Measurements from ENCODE around the gene PARD6G.
"Not testable (repeated sequence)": the region's sequence is repeated elsewhere in the genome, so short reads cannot be mapped to it uniquely, and the experiment has no call there.

The PARD6G gene

DNA sequence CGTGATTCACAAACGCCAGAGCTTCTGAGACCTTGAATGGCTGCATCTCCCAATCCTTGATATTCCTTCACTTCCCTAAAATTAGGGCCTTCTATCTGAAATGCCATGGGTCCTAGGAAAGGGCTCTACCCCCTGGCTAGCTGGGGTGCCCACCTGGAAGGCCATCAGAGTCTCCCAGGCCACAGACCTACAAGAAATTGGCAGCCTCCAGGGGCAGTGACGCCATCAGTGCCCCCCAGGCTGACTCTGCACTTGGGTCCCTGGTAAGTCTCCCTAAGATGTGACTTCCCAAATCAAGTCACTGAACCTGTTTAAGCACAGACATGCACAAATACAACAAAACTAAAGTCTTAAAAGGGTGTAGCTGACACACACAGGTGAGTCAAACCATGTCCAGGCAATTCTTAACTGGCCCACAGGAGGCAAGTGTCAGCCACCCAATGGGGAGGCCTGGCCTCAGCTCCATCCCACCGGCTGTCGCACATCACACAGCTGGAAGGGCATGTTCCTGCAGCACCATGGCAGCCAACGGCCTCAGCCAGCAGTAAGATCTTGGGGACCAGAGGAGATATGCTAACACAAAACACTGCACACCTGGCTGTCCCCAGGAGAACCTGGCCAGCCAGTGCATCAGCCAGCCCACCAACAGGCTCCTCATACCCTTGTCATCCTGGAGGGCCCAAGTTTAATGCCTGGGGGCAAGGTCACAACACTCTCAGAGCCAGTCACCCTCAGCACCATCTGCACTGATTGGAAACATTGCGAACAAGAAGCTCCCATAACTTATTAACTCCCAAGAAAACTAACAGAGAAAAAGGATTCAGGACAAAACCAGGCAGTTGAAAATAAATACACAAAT lies 5.2 kb downstream of the PARD6G start:
- DNase-seq = no peak

DNA sequence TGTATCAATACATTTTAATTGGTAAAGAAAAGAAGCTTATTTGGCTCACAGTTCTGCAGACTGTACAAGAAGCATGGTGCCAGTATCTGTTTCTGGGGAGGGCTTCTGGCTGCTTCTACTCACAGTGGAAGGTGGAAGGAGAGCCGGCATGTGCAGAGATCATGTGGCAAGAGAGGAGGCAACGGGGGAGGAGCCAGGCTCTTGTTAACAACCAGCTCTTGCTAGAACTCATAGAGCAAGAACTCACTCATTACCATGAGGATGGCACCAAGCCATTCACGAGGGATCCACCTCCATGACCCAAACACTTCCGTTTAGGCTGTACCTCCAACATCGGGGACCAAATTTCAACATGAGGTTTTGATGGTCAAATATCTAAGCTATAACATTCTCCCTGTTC lies 7.5 kb downstream of the PARD6G start:
- DNase-seq = no peak

DNA sequence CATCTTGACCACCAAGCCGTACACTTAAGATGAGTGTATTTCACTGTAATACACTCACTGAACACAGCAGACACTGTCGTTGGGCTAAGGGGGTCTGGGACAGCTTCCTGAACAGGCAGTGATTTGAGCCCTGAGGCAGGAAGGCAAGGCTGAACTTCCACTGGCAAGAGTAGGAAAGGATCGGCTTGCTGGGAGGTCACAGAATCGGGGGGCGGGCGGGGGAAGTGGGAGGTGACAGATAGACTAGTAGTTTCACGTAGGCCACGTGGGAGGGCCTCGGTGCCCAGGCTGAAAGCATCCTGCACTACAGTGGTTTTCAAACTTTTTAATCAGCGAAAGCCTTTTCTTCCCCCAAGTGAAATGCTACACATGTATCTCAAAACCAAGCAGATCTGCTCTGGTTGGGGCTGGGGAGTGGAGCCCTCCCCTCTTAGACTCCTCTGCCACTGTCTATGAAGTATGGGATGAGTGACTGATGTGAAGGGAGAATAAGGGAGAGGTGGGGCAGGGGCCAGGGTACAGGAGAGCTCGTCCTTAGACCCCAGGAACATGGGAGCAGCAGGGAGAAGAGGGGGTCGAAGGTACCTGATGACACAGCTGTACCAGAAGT lies 8.6 kb downstream of the PARD6G start:
- no peak for DNase-seq

DNA sequence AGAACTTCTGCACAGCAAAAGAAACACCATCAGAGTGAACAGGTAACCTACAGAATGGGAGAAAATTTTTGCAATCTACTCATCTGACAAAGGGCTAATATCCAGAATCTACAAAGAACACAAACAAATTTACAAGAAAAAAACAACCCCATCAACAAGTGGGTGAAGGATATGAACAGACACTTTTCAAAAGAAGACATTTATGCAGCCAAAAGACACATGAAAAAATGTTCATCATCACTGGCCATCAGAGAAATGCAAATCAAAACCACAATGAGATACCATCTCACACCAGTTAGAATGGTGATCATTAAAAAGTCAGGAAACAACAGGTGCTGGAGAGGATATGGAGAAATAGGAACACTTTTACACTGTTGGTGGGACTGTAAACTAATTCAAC lies 9.8 kb downstream of the PARD6G start:
- not testable (repeated sequence) for DNase-seq

DNA sequence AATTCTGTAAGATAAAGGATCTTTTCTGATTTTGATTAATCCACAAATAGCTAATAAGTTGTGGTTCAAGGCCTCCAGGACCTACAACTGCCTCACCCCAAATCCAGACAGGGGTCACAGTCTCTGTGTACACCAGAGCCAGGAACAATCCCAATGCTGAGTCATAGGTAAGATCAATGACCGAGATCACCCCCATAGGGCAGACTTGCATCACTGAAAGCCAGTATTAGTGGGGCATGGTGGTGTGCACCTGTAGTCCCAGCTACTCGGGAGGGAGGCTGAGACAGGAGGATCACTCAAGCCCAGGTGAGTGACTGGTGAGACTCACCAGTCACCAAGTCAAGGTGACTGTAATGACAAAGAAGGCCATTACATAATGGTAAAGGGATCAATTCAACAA lies 12.9 kb downstream of the PARD6G start:
- DNase-seq = no peak

DNA sequence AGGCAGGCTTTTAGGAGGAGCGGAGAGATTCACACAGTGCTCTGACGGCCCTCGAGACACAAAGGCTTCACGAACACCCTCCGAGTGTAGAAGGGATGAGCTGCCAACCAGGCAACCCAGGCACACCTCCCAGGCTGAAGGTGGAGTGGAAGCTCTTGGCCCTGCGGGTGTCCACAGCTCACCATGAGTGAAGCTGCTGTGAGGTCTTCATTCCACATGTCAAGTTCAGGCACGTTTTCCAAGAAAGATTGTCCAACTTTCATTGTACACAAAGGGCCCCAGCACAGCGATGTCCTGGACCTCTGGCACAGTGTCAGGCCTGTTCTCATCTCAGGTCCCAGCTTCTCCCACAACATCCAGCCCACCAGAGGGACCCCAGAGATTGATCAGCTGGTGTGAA lies 13.4 kb downstream of the PARD6G start:
- DNase-seq = no peak

DNA sequence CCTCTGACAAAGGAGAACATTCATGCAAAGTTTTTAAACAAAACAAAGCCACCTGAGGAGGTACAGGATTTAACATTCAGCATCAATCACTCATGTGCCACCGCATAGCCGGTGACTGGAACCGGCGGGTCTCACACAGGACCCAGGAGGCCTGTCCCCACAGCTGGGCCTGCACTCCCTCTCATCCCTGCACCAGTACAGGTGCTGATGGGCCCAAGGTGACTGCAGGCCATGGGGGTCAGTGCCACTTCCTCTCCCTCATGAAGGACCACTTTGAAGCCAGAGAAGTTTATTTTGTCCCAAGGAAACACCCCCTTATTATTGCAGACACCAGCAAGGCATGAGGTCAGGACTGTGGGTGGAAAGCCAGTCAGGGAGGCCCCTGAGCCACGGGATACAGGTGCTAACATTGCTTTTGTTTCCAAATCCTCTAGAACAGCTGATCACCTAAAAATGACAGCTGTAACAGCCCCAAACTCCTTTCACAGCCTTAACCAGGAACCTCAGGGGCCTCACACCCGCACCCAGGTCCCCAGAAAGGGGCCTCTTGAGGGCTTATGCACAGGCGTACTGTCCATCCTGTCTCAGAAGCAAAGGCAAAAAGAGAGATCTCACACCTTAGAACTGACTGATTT lies 14.0 kb downstream of the PARD6G start:
- no peak for DNase-seq

DNA sequence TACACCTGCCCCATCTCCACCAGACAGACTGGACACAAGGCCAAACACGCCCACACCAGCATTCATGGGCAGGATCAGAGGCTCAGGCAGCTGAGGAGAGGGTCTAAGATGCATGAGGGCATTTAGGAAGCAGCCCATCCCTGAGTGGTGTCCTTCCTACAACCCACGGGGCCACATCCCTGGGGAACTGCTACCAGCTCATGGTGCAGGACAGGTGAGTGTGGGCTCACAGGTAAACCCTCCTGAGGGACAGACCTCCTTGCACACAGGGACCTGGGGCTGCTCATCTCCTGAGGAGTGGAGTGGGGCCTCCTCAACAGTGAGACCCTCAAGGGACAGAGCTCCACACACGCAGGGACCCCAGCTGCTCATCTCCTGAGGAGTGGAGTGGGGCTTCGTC lies 14.6 kb downstream of the PARD6G start:
- no peak for DNase-seq

DNA sequence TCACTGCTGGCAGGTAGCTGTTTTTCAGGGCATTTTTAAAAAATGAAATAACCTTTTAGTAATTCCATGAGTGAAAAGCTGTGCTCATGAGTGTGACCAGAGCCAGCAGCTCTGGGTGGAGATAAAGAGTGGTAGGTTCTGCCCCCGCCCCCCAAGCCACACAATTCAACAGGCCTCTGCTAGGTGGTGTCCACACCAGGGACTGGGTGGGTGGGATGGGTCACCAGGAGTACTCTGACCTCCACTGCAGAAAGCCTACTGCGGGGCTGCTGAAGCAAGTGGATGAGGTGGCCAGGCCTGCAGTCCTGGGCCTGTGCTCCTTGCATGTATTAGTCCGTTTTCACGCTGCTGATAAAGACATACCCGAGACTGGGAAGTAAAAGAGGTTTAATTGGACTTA lies 15.3 kb downstream of the PARD6G start:
- no peak for DNase-seq

DNA sequence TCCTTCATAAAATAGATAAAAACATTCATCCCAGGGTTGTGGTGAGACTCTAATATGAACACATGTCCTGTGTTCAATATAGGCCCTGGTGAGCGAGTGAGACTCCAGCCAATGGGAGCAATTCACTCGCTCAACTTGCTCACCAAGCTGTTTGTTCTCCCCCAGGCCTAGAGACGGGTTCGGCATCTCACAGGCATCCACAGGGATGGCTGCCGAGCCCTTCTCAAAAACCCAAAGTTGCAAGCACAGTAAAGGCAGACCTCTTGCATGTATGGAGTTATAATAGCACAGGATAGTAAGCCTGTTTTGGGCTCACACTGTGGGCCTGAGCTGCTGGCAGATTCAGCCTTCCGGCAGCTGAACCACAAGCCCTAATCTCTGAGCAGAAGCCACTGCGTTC lies 15.7 kb downstream of the PARD6G start:
- no peak for DNase-seq

DNA sequence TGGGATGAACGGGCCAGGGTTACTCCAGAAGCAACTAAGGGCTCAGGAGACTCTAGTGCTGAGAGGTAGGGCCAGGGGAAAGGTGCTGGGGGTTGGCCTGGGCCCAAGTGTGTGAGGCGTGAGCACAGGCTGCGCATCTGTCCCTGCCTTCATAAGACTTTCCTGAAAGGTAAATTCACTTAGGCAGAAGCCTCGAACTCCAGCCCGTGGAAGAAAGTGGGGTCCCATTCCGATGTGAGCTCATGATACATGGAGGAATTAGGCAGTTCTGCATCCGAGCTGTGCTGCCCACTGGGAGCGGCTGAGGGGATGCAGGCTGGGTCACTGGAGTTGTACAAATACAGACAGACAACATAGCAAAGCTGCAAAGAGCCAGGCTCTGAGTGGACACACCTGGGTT lies 16.2 kb downstream of the PARD6G start:
- no peak for DNase-seq

DNA sequence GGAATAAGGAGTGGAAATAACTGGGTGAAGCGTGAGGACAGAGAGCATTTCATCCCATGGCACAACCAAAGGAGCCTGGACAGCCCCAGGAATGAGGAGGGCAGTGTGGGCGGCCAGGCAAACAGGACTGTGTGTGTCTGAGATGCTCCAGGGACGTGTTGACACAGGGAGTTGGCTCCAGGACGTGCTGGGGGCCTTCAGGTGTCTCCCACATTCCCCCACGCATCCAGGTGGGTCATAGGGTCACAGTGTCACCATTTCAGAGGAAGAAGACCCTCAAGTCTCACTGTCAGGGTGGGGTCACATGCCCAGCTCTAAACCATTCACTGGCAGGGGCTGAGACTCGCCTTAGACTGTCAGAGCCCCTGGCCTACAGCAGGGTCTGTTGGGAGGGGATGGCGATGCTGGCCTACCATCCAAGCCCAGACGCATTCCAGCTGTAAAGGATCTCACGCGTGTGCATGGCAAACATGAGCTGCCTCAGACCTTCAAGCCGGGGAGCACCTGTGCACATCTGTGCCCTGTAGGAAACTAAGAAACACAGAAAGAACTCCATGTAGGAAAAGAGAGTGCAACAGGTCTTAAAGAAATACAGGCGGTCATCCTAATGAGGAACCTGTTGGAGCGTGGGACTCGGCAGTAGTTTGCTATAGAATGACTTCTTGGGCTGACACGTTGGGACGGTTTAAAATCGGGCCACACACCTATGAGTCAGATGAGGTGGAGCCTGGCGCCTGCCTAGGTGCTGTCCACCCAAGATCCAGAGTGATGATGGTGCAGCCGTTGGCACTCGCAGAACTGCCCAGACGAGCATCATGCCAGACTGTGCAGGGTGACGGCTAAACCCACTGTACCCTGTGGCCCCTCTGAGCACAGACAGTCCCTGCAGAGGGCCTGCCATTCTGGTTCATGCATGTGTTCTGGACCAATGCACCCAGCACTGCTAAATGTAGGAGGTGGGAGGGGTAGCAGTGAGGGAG lies 17.3 kb downstream of the PARD6G start:
- no peak for DNase-seq

DNA sequence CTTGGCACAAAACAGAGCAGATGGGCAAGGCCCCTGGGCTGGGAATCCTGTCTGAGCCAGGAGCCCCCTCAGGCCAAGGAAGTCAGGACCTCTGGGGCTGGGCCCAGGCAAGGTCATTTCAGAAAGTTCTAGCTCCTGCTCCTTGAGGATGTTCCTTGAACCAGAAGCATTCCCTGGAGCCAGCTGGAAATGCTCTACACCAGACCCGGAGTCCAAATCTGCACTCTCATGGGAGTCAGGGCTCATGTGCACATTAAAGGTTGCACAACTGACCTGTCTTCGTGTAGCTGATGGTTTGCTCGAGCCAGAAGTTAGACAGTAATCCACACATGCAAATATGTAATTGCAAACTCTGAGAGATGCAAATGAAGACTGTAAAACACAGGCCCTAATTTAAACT lies 18.0 kb downstream of the PARD6G start:
- no peak for DNase-seq

DNA sequence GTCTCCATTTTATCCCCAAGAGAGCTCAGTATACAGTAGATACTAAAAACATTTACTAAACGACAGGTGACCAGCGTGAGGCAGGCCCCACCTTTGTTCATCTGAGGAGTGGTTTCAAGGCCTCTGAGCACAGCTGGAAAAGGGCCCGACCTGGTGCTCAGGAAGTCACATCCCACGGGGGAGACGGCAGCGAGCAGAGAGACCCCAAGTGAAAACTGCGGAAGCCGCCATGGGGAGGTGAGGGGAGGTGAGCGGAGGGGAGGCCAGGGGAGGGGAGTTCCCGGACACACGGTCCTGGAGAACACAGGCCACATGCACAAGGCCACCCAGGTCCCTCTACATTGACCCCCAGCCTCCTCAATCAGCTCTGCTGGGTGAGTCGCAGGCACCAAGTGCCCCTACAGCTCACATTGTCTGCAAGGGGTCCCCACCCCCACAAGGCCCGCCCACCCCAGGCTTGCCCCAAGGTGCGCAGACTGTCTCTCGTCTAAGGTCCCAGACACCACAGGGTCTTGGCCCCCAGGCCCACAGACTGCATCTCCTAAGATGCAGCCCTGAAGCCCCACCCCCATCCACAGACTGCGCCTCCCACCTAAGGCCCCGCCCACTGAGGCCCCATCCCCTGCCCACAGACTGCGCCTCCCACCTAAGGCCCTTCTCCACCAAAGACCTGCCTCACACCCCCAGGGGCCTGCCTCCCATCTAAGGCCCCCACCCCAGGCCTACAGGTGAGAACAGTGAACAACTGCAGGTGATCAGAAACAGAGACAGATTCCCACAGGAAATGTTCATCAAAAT lies 19.1 kb downstream of the PARD6G start:
- no peak for DNase-seq

DNA sequence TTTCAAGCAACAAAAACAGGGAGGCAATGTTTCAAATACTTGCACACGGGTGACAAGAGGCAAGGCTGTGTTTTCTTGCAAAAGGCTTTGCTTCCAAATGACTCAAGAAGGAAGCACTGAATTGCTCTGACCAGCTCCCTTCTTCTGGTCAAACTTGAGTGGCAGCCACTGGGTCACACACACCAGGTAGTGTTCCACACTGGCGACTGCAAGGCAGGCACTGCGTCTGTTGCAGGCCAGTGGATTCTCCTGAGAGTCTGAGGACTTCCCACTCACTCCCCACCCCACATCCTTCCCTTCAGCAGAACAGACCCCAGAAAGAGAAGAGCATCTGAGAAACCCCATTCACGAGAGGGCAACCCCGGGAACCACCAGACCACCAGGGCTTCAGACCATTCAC lies 19.8 kb downstream of the PARD6G start:
- DNase-seq = no peak

DNA sequence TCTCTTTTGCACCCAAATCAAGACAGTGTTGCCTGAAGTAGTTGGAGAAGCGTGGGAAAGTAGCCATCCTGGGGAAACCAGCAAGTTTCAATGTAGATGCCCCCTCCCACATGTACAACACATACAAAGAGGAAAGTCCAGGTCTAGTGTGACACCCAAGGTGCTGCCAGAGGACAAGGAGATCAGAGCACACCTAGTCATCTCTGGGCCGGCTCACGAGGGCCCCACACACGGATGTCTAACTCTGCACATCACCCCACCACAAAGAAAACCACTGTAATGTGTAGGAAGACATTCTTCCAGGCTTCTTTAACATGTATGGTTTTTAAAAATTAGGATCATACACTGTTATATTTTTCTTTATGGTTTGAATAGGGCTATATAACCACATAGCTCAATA lies 21.6 kb downstream of the PARD6G start:
- no peak for DNase-seq

DNA sequence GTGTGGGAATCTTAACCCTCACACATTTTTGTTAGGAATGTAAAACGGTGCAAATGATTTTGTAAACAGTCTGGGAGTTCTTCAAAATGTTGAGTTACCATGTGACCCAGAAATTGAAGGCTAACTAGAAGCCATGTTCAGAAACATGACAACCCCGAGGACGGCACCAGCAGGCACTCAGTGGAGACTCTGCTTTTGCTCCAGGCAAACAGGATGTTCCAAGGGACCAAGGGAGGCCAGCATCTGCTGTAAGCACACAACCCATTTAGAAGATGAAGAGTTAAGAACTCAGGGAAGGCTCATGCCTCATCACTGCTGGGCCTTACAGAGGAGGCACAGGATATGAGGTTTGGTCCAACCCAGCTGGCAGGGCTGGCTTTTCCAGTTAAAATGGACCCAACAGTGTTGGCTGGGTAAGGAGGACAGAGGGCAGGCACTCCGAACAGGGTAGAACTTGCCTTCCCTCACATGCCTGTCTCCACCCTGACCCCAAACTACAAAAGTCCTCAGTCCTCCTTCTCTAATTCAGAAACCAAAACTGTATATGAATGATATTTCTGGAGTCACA lies 23.6 kb downstream of the PARD6G start:
- DNase-seq = no peak

DNA sequence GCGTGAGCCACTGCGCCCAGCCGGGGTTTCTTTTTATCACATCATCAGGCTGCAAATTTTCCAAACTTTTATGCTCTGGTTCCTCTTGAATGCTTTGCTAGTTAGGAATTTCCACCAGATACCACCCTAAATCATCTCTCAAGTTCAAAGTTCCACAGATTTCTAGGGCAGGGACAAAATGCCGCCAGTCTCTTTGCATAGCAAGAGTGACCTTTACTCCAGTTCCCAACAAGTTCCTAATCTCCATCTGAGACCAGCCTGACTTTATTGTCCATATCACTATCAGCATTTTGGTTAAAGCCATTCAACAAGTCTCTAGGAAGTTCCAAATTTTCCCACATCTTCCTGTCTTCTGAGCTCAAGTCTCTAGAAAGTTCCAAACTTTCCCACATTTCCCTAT lies 27.8 kb downstream of the PARD6G start:
- DNase-seq = not testable (repeated sequence)

DNA sequence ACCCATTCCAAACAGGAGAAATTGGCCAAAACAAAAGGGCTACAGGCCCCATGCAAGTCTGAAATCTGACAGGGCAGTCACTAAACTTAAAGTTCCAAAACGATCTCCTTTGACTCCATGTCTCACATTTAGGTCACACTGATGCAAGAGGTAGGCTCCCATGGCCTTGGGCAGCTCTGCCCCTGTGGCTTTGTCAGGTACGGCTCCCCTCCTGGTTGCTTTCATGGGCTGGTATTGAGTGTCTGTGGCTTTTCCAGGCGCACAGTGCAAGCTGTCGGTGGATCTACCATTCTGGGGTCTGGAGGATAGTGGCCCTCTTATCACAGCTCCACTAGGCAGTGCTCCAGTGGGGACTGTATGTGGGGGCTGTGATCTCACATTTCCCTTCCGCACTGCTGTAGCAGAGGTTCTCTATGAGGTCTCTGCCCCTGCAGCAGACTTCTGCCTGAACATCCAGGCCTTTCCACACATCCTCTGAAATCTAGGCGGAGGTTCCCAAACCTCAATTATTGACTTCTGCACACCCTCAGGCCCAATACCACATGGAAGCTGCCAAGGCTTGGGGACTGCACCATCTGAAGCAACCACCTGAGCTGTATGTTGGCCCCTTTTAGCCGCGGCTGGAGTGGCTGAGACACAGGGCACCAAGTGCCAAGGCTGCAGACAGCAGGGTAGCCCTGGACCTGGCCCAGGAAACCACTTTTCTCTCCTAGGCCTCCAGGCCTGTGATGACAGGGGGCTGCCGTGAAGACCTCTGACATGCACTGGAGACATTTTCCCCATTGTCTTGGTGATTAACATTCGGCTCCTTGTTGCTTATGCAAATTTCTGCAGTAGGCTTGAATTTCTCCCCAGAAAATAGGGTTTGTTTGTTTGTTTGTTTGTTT lies 28.7 kb downstream of the PARD6G start:
- DNase-seq = no peak

DNA sequence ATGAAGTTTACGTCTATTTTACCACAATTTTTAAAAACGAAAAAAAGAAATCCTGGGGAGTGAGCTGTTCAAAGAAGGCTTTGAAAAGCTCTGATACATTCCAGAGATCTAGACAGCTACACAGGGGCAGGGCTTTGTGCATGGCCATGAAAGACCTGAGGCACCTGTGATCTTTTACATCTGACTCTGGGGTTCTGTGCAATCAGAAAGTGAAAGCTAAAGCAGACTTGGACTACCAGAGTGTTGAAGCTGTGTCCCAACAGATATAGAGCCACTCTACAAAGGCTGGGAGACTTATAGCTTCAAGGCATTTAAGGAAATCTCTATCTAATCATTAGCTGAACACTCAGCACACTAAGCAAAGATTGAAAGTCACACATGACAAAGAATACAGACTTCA lies 34.1 kb downstream of the PARD6G start:
- no peak for DNase-seq

Measured in NCI-H1417 treated with DMSO at 0.1 percent for 48 hours (cell line).